ENCODE data around the gene MSANTD7.

The MSANTD7 gene

GRCh38 chr10:14837757-14838581, at the start of gene MSANTD7, which contains the start of the genes CDNF and HSPA14:
Gene MSANTD7, plus strand, starts transcription at chr10:14838306. Its CDS starts 3,979 bp downstream, at chr10:14842285.
Gene CDNF, minus strand, starts transcription at chr10:14838037. Its CDS starts 91 bp downstream, at chr10:14837946.
Gene HSPA14, plus strand, starts transcription at chr10:14838306. Its CDS starts 97 bp downstream, at chr10:14838403.
- H3F3A ChIP-seq (ENCODE audit: control insufficient read depth, insufficient read depth), result peaks cover 2% of the 10 kb centered on the region; the same call in 1 of the 2 replicates
- peaks cover 43% of the 10 kb centered on the region for H3K36me3 ChIP-seq (ENCODE audit: control insufficient read depth, low read length)
- TF ChIP-seq CTCF (IDR thresholded peaks at IDR 0.05; ENCODE audit: low read depth, low read length, poor library complexity, severe bottlenecking) (no peak), EZH2phosphoT487 (IDR thresholded peaks at IDR 0.05; ENCODE audit: borderline replicate concordance, low read length) (no peak)
- H3K79me2 ChIP-seq (ENCODE audit: control insufficient read depth, low read length), result peaks cover 55% of the 10 kb centered on the region
- H3K4me2 ChIP-seq (ENCODE audit: low read length), result peak within 1 kb of the TSS; percentile 88
- H3K9me2 ChIP-seq (replicated peaks; ENCODE audit: control insufficient read depth, low read length), result no peaks in the 10 kb centered on the region
- H3K4me1 ChIP-seq (ENCODE audit: control insufficient read depth, low read length), result peaks cover 20% of the 10 kb centered on the region
- H3K4me3 ChIP-seq (ENCODE audit: low read length), result peak within 1 kb of the TSS; percentile 97
- H3K27ac ChIP-seq (ENCODE audit: low read depth, low read length), result peak within 1 kb of the TSS; percentile 66
- H3K9me3 ChIP-seq (ENCODE audit: control insufficient read depth, insufficient read depth, low read length), result no peaks in the 10 kb centered on the region
- H4K20me1 ChIP-seq (ENCODE audit: control insufficient read depth, insufficient read depth, low read depth, low read length), result peaks cover 15% of the 10 kb centered on the region
- no peaks in the 10 kb centered on the region for H3K27me3 ChIP-seq (ENCODE audit: control insufficient read depth, low read length)

GRCh38 chr10:14798636-14799035, 39.5 kb upstream of the MSANTD7 start:
- H3K4me3 ChIP-seq (ENCODE audit: low read length), result peak overlapping the region; percentile 51
- no peaks in the 10 kb centered on the region for H3K79me2 ChIP-seq (ENCODE audit: control insufficient read depth, low read length)
- H3F3A ChIP-seq (ENCODE audit: control insufficient read depth, insufficient read depth), result peaks cover 33% of the 10 kb centered on the region

GRCh38 chr10:14800397-14800796, 37.7 kb upstream of the MSANTD7 start:
- Histone ChIP-seq H3K27ac (ENCODE audit: low read depth, low read length) (peak overlapping the region; percentile 76), H3K79me2 (ENCODE audit: control insufficient read depth, low read length) (no peaks in the 10 kb centered on the region), H4K20me1 (ENCODE audit: control insufficient read depth, insufficient read depth, low read depth, low read length) (no peaks in the 10 kb centered on the region), H3K9me3 (ENCODE audit: control insufficient read depth, insufficient read depth, low read length) (no peaks in the 10 kb centered on the region), H3K27me3 (ENCODE audit: control insufficient read depth, low read length) (no peaks in the 10 kb centered on the region), H3K4me2 (ENCODE audit: low read length) (peak overlapping the region; percentile 71), H3K9me2 (replicated peaks; ENCODE audit: control insufficient read depth, low read length) (no peaks in the 10 kb centered on the region), H3K36me3 (ENCODE audit: control insufficient read depth, low read length) (no peaks in the 10 kb centered on the region), H3K4me1 (ENCODE audit: control insufficient read depth, low read length) (peaks cover 79% of the 10 kb centered on the region), H3F3A (ENCODE audit: control insufficient read depth, insufficient read depth) (peaks cover 33% of the 10 kb centered on the region), H3K4me3 (ENCODE audit: low read length) (peak overlapping the region; percentile 47)
- TF ChIP-seq EZH2phosphoT487 (IDR thresholded peaks at IDR 0.05; ENCODE audit: borderline replicate concordance, low read length), result no peak
- no peak for TF ChIP-seq CTCF (IDR thresholded peaks at IDR 0.05; ENCODE audit: low read depth, low read length, poor library complexity, severe bottlenecking)

More at GRCh38 chr10:14798636-14799035, 39.5 kb upstream of the MSANTD7 start:
- H3K9me3 ChIP-seq (ENCODE audit: control insufficient read depth, insufficient read depth, low read length), result no peaks in the 10 kb centered on the region
- H3K27ac ChIP-seq (ENCODE audit: low read depth, low read length), result peak overlapping the region; percentile 76
- H3K27me3 ChIP-seq (ENCODE audit: control insufficient read depth, low read length), result no peaks in the 10 kb centered on the region
- H3K4me1 ChIP-seq (ENCODE audit: control insufficient read depth, low read length), result peaks cover 85% of the 10 kb centered on the region
- TF ChIP-seq EZH2phosphoT487 (IDR thresholded peaks at IDR 0.05; ENCODE audit: borderline replicate concordance, low read length) (no peak), CTCF (IDR thresholded peaks at IDR 0.05; ENCODE audit: low read depth, low read length, poor library complexity, severe bottlenecking) (no peak)
- peak overlapping the region; percentile 71 for H3K4me2 ChIP-seq (ENCODE audit: low read length)
- no peaks in the 10 kb centered on the region for H3K36me3 ChIP-seq (ENCODE audit: control insufficient read depth, low read length)
- H4K20me1 ChIP-seq (ENCODE audit: control insufficient read depth, insufficient read depth, low read depth, low read length), result no peaks in the 10 kb centered on the region
- H3K9me2 ChIP-seq (replicated peaks; ENCODE audit: control insufficient read depth, low read length), result no peaks in the 10 kb centered on the region
